Colon (tissue), 2 donors: ENCODE results near the gene PKDREJ.

ENCODE experiments used
- FAIRE-seq: peaks from 2 replicates; lab custom pipeline; 2012; peaks lifted over from hg19 to GRCh38; lab: Jason Lieb, UNC
- donor health status: control.
- donor health status: control.

The PKDREJ gene

GRCh38 chr22:46239261-46240048 lies 23.7 kb downstream of the PKDREJ start:
- FAIRE-seq, result no peak

GRCh38 chr22:46238541-46238940 lies 24.6 kb downstream of the PKDREJ start:
- no peak for FAIRE-seq

- FAIRE-seq, result no peak
Observed at GRCh38 chr22:46237453-46238124, 25.6 kb downstream of the PKDREJ start.

GRCh38 chr22:46234969-46235368 lies 28.2 kb downstream of the PKDREJ start:
- FAIRE-seq, result no peak

GRCh38 chr22:46233231-46233630 lies 29.9 kb downstream of the PKDREJ start:
- no peak for FAIRE-seq

- FAIRE-seq, result no peak
Observed at GRCh38 chr22:46230262-46230901, 32.8 kb downstream of the PKDREJ start.

GRCh38 chr22:46229701-46230100 lies 33.4 kb downstream of the PKDREJ start:
- FAIRE-seq, result no peak

GRCh38 chr22:46226577-46226976 lies 36.6 kb downstream of the PKDREJ start:
- FAIRE-seq, result no peak

GRCh38 chr22:46225631-46226030 lies 37.5 kb downstream of the PKDREJ start:
- FAIRE-seq, result no peak

GRCh38 chr22:46224898-46225290 lies 38.2 kb downstream of the PKDREJ start:
- no peak for FAIRE-seq

- FAIRE-seq, result no peak
Observed at GRCh38 chr22:46224044-46224897, 38.9 kb downstream of the PKDREJ start.

- FAIRE-seq, result no peak
Observed at GRCh38 chr22:46220921-46221320, 42.2 kb downstream of the PKDREJ start.

- no peak for FAIRE-seq
Observed at GRCh38 chr22:46219636-46220035, 43.5 kb downstream of the PKDREJ start.

GRCh38 chr22:46214616-46215015 lies 48.5 kb downstream of the PKDREJ start:
- no peak for FAIRE-seq

- FAIRE-seq, result no peak
Observed at GRCh38 chr22:46214149-46214548, 49.0 kb downstream of the PKDREJ start.

GRCh38 chr22:46213052-46213451 lies 50.1 kb downstream of the PKDREJ start:
- FAIRE-seq, result no peak

GRCh38 chr22:46212195-46212594 lies 50.9 kb downstream of the PKDREJ start:
- FAIRE-seq, result no peak

GRCh38 chr22:46209262-46209661 lies 53.9 kb downstream of the PKDREJ start:
- no peak for FAIRE-seq
